Transverse colon (tissue), 4 donors: Measurements from ENCODE around the gene TMEM9. TPM values are rescaled to one million over a fixed set of nuclear protein-coding genes. Genes with fewer than 3 reads are reported as not detected.
A peak's percentile ranks its signal among the peaks of the same experiment; 100 is the strongest.

Experiments
- DNase-seq: peaks from one replicate; pipeline ENCODE4 v3.0.0-alpha.2; 2019
- H3K27ac ChIP-seq, 4 donors: fragments of 200-600 bp; sonication (generic); 2 replicates each; pipeline ENCODE4 v1.5.1; 2016 to 2018; ENCODE audit warnings: inconsistent platforms in 4 of 4
- H3K27me3 ChIP-seq: fragments of 200-600 bp; sonication (generic); 2 replicates; pipeline ENCODE4 v1.5.1; 2017; ENCODE audit warnings: inconsistent platforms
- H3K36me3 ChIP-seq, 4 donors: fragments of 200-600 bp; sonication (generic); 2 replicates each; pipeline ENCODE4 v1.5.1; 2017 to 2019; ENCODE audit warnings: inconsistent platforms in 4 of 4
- H3K4me1 ChIP-seq, 4 donors: fragments of 200-600 bp; sonication (generic); 2 replicates each; pipeline ENCODE4 v1.5.1; 2017 to 2020; ENCODE audit warnings: inconsistent platforms in 4 of 4
- H3K4me3 ChIP-seq, 4 donors: fragments of 200-600 bp; sonication (generic); 1 replicate in 1 of 4; 2 replicates in 3 of 4; pipeline versions ENCODE4 v1.5.1 to v1.6.1; 2017 to 2019; ENCODE audit warnings: inconsistent platforms in 4 of 4
- H3K9me3 ChIP-seq, 2 donors: fragments of 200-600 bp; sonication (generic); 2 replicates each; pipeline ENCODE4 v1.5.1; 2017 to 2019; ENCODE audit warnings: inconsistent platforms in 2 of 2
- CTCF ChIP-seq, 5 experiments: fragments of 200-600 bp in 3 of 5; fragments of 450-650 bp in 2 of 5; sonication (generic) in 3 of 5; IDR thresholded peaks; 1 replicate in 2 of 5; 2 replicates in 3 of 5; pipeline ENCODE4 v1.5.1; 2016 to 2017; ENCODE audit warnings: antibody characterized with exemption in 5 of 5, inconsistent platforms in 3 of 5, mild to moderate bottlenecking in 2 of 5, moderate library complexity in 1 of 5
- EP300 ChIP-seq: sonication (generic); formaldehyde crosslinking; IDR thresholded peaks from one replicate; pipeline ENCODE4 v1.6.1; 2017; ENCODE audit warnings: antibody characterized with exemption, low read depth
- POLR2A ChIP-seq: fragments of 450-650 bp; IDR thresholded peaks from one replicate; pipeline ENCODE4 v1.6.1; 2016; ENCODE audit warnings: antibody characterized with exemption, mild to moderate bottlenecking, moderate library complexity
- POLR2AphosphoS5 ChIP-seq, 3 donors: sonication (generic); formaldehyde crosslinking; IDR thresholded peaks; one replicate each; pipeline ENCODE4 v1.6.1; 2016; ENCODE audit warnings: antibody characterized with exemption in 3 of 3
- WGBS, 2 donors: methylation state at CpG; one replicate each; pipeline ENCODE4 v1.1.5; 2018; ENCODE audit warnings: low coverage in 1 of 2; 5-methylcytosine and 5-hydroxymethylcytosine counted together
- in situ Hi-C, 4 donors: fragments of 200-750 bp; cut with MboI; loops; one replicate each; pipeline versions ENCODE4 v1.15.0 to v1.15.1; 2017; ENCODE audit warnings: low sequenced_read_pairs in 3 of 4, low pct_ligation_motif_present in 1 of 4, low pct_unique_long_range_greater_than_20kb in 1 of 4
- intact Hi-C: fragments of 100-400 bp; cut with DNase I; formaldehyde crosslinking; loops from one replicate; pipeline ENCODE4 v1.15.1; 2023; ENCODE audit warnings: low total_unique reads
- total RNA-seq, 4 donors: library from RNA; depleted of rRNA; stranded (reverse); fragments of >200 nt; gene quantifications; one replicate each; pipeline ENCODE4 v1.1.0, GENCODE V29; 2016

TMEM9 gene
- total RNA-seq, 4 donors from 2014 or later, result 6.7 to 35.4 (median 29.4) TPM

DNA sequence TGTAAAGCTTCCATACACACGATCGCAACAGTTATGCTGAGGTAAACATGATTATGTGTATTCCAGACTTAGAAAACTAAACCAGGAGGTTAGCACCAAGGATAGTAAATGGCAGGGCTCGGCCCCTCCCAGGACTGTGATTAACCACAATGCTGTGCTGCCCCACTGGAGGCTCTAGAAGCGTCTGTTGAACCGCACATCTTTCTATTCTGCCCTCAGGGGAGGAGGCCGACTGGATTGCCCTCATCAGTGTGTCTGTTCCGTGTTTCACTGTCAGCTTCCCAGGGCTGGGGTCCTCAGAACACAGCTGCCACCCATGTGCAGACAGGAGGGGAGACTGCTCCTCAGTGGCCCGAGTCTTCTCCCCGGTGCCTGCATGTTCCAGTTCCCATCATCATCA lies 14.5 kb downstream of the TMEM9 start:
- no peak for DNase-seq
- Histone ChIP-seq H3K27ac (no peak overlapping the region), H3K27me3 (no peaks in the 10 kb centered on the region), H3K36me3 (no peaks in the 10 kb centered on the region), H3K4me1 (peaks cover 5 to 14% (median 10%) of the 10 kb centered on the region in 4 donors), H3K9me3 (no peaks in the 10 kb centered on the region), H3K4me3 (no peak overlapping the region)
- intact Hi-C loops, result no loop called here
- WGBS, 2 donors, result 90 to 95% methylated on average over 2 to 9 of the region's 9 CpGs
- TF ChIP-seq POLR2A, result no peak
- TF ChIP-seq CTCF (IDR thresholded peaks at IDR 0.05), result no peak
- no peak for TF ChIP-seq POLR2AphosphoS5 (IDR thresholded peaks at IDR 0.05)
- TF ChIP-seq EP300, result no peak
- in situ Hi-C loops, result loop anchor here in 1 of 4 donors (10.0 kb wide), 1 partner anchor 85 kb away; no protein-coding TSS in a partner anchor

- no peak for DNase-seq
- TF ChIP-seq EP300 (no peak), POLR2A (no peak), POLR2AphosphoS5 (IDR thresholded peaks at IDR 0.05) (no peak), CTCF (IDR thresholded peaks at IDR 0.05) (no peak)
- Histone ChIP-seq H3K27ac (no peak overlapping the region), H3K4me1 (peaks cover 5 to 14% (median 10%) of the 10 kb centered on the region in 4 donors), H3K9me3 (no peaks in the 10 kb centered on the region), H3K4me3 (no peak overlapping the region), H3K27me3 (no peaks in the 10 kb centered on the region), H3K36me3 (no peaks in the 10 kb centered on the region)
- intact Hi-C loops, result no loop called here
- in situ Hi-C loops, result no loop called here
- 88 to 100% methylated on average over 2 to 5 of the region's 5 CpGs for WGBS, 2 donors
These were observed 15.0 kb downstream of the TMEM9 start for GRCh38 chr1:201139306-201139705.

DNA sequence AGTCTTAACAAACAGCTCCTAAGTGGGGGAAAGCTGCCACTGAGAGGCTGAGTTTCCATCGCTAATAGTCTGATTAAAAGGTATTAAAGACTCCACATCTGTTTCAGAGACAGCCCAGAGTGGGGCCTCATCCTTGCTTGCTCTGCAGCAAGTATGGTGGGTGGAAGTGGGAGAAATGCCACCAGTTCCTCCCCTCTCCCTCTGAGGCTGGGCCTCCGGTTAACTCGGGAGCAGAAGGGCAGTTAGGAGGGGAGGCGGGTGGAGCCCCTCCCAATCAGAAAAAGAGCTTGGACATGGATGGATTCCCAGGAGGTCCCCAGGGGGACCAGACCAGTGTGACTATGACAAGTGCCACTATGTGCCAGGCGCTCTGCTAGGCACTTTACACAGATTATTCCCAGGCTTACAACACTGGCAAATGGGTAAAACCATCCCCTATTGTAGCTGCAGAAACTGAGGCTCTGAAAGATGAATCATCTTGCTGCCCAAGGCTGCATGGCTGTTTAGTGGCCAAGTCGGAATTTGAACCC lies 15.9 kb downstream of the TMEM9 start:
- no peaks in the 10 kb centered on the region for H3K27me3 ChIP-seq
- H3K36me3 ChIP-seq, result no peaks in the 10 kb centered on the region
- intact Hi-C loops, result no loop called here
- in situ Hi-C loops, result no loop called here
- H3K4me3 ChIP-seq, result no peak overlapping the region
- no peak for DNase-seq
- no peak for TF ChIP-seq EP300
- no peak for TF ChIP-seq POLR2A
- no peak for TF ChIP-seq CTCF (IDR thresholded peaks at IDR 0.05)
- H3K27ac ChIP-seq, result peak overlapping the region; percentile 41 to 65 (median 54)
- H3K4me1 ChIP-seq, result peaks cover 5 to 14% (median 10%) of the 10 kb centered on the region in 4 donors
- WGBS, 2 donors, result 80% methylated on average over 2 to 6 of the region's 6 CpGs
- H3K9me3 ChIP-seq, result no peaks in the 10 kb centered on the region

- DNase-seq, result peak; percentile 47
- no peak for TF ChIP-seq CTCF (IDR thresholded peaks at IDR 0.05)
- no peak for TF ChIP-seq POLR2A
- no peak for TF ChIP-seq EP300
- no peak for TF ChIP-seq POLR2AphosphoS5 (IDR thresholded peaks at IDR 0.05)
- 50 to 74% methylated on average over 4 to 6 of the region's 6 CpGs for WGBS, 2 donors
These were observed 16.5 kb downstream of the TMEM9 start for GRCh38 chr1:201137579-201138310.

More at GRCh38 chr1:201137579-201138310, 16.5 kb downstream of the TMEM9 start:
- intact Hi-C loops (no loop called here), in situ Hi-C loops (no loop called here)
- H3K27me3 ChIP-seq, result no peaks in the 10 kb centered on the region
- H3K27ac ChIP-seq, result peak overlapping the region; percentile 41 to 65 (median 54)
- peaks cover 5 to 14% (median 10%) of the 10 kb centered on the region in 4 donors for H3K4me1 ChIP-seq
- H3K4me3 ChIP-seq, result no peak overlapping the region
- no peaks in the 10 kb centered on the region for H3K36me3 ChIP-seq
- H3K9me3 ChIP-seq, result no peaks in the 10 kb centered on the region
